Endodermal cell (in vitro differentiated cells): ENCODE results near the gene EXOC6. TPM values are rescaled to one million over a fixed set of nuclear protein-coding genes. Genes with fewer than 3 reads are reported as not detected.

ENCODE experiments used
- DNase-seq: peaks from one replicate; pipeline ENCODE4 v3.0.0-alpha.2; 2017
- H3K27ac ChIP-seq: 2 replicates; pipeline ENCODE4 v1.5.1; 2013; ENCODE audit warnings: mild to moderate bottlenecking, low read depth, low read length, moderate library complexity
- H3K27me3 ChIP-seq: 2 replicates; pipeline ENCODE4 v1.6.1; 2013; ENCODE audit warnings: mild to moderate bottlenecking, low read length, moderate library complexity; ENCODE audit not compliant: insufficient read depth, control insufficient read depth, poor library complexity, severe bottlenecking
- H3K36me3 ChIP-seq: 2 replicates; pipeline ENCODE4 v1.7.0; 2013; ENCODE audit warnings: mild to moderate bottlenecking, low read length, moderate library complexity; ENCODE audit not compliant: control insufficient read depth, insufficient read depth
- H3K4me1 ChIP-seq: one replicate; pipeline ENCODE4 v1.7.0; 2013; ENCODE audit warnings: low read length; ENCODE audit not compliant: control insufficient read depth, insufficient read depth
- H3K4me3 ChIP-seq: 2 replicates; pipeline ENCODE4 v1.5.1; 2013; ENCODE audit warnings: mild to moderate bottlenecking, low read length, moderate library complexity
- H3K9ac ChIP-seq: 2 replicates; pipeline ENCODE4 v1.6.1; 2013; ENCODE audit warnings: mild to moderate bottlenecking, low read length, moderate library complexity; ENCODE audit not compliant: poor library complexity, severe bottlenecking; ENCODE audit errors: extremely low read depth
- H3K9me3 ChIP-seq: 2 replicates; pipeline ENCODE4 v1.6.1; 2013; ENCODE audit warnings: mild to moderate bottlenecking, low read length, moderate library complexity; ENCODE audit not compliant: control insufficient read depth
- H3K27ac Mint-ChIP-seq: 2 replicates; pipeline ENCODE4 v1.8.0; 2020; ENCODE audit warnings: mixed read lengths
- H3K27me3 Mint-ChIP-seq: 2 replicates; pipeline ENCODE4 v1.8.0; 2021; ENCODE audit warnings: mild to moderate bottlenecking, mixed read lengths; ENCODE audit not compliant: insufficient read depth
- H3K36me3 Mint-ChIP-seq: 2 replicates; pipeline ENCODE4 v1.8.0; 2020; ENCODE audit warnings: low read depth, mixed read lengths
- H3K4me1 Mint-ChIP-seq: 2 replicates; pipeline ENCODE4 v1.8.0; 2020; ENCODE audit warnings: mixed read lengths
- H3K4me3 Mint-ChIP-seq: 2 replicates; pipeline ENCODE4 v1.8.0; 2020; ENCODE audit warnings: mild to moderate bottlenecking, moderate library complexity, mixed read lengths
- H3K9me3 Mint-ChIP-seq: 2 replicates; pipeline ENCODE4 v1.8.0; 2020; ENCODE audit warnings: mild to moderate bottlenecking, mixed read lengths
- WGBS, 2 experiments: methylation state at CpG; one replicate each; pipeline versions ENCODE4 v1.1.5 to v1.1.7; 2013; ENCODE audit warnings: missing lambda C conversion rate in 2 of 2, mixed read lengths in 1 of 2; ENCODE audit not compliant: insufficient coverage in 1 of 2, insufficient read length in 1 of 2; 5-methylcytosine and 5-hydroxymethylcytosine counted together
- total RNA-seq, 2 donors: library from RNA; stranded (reverse); fragmentation: NEBNext Ultra II Directional in 1 of 2; extraction: Animal tissue kit (Norgen Biotek cat#: 25700) in 1 of 2; gene quantifications; 2 replicates in 1 of 2; 3 replicates in 1 of 2; pipeline ENCODE4 v1.2.1, GENCODE V29; 2021
- TF ChIP-seq, protein P1 (sequence below): fragments of 200-600 bp; sonication (generic); conservative IDR thresholded peaks from 2 replicates; pipeline ENCODE4 v1.5.0; 2021; ENCODE audit warnings: antibody characterized with exemption, mild to moderate bottlenecking

The EXOC6 gene
- total RNA-seq, 2 donors from 2014 or later: 12.1 to 21.3 TPM

DNA sequence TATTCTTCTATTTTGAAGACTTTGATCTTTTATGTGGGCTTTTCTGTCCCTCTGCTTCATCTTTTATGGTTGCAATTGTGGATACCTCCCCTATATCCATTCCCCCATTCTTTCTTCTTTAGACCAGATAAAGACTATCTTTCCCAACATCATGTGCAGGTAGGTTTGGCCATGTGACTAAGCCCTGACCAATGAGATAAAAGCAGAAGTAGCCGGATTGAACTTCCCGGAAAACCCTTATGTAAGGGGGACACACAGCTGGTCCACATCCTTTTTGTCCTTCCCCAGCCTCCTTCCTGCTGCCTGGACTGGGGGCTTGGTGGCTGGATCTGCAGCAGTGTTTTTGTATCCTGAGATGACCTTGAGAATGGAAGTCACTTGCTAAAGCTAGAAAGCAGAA is 33.5 kb upstream of the EXOC6 start:
- Mint-ChIP-seq H3K27ac (no peak overlapping the region), H3K27me3 (peaks cover 3% of the 10 kb centered on the region), H3K36me3 (no peaks in the 10 kb centered on the region), H3K4me3 (no peak overlapping the region), H3K4me1 (peaks cover 32% of the 10 kb centered on the region), H3K9me3 (no peaks in the 10 kb centered on the region)
- Histone ChIP-seq H3K36me3 (no peaks in the 10 kb centered on the region), H3K9me3 (no peaks in the 10 kb centered on the region), H3K27ac (no peak overlapping the region), H3K4me1 (peaks cover 15% of the 10 kb centered on the region), H3K4me3 (no peak overlapping the region), H3K27me3 (no peaks in the 10 kb centered on the region), H3K9ac (no peak overlapping the region)
- TF ChIP-seq, protein P1, sequence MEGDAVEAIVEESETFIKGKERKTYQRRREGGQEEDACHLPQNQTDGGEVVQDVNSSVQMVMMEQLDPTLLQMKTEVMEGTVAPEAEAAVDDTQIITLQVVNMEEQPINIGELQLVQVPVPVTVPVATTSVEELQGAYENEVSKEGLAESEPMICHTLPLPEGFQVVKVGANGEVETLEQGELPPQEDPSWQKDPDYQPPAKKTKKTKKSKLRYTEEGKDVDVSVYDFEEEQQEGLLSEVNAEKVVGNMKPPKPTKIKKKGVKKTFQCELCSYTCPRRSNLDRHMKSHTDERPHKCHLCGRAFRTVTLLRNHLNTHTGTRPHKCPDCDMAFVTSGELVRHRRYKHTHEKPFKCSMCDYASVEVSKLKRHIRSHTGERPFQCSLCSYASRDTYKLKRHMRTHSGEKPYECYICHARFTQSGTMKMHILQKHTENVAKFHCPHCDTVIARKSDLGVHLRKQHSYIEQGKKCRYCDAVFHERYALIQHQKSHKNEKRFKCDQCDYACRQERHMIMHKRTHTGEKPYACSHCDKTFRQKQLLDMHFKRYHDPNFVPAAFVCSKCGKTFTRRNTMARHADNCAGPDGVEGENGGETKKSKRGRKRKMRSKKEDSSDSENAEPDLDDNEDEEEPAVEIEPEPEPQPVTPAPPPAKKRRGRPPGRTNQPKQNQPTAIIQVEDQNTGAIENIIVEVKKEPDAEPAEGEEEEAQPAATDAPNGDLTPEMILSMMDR: no peak
- 97% methylated on average over 2 of the region's 2 CpGs; no CpG with 5 or more reads in 1 of the 2 experiments for WGBS, 2 experiments
- no peak for DNase-seq

DNA sequence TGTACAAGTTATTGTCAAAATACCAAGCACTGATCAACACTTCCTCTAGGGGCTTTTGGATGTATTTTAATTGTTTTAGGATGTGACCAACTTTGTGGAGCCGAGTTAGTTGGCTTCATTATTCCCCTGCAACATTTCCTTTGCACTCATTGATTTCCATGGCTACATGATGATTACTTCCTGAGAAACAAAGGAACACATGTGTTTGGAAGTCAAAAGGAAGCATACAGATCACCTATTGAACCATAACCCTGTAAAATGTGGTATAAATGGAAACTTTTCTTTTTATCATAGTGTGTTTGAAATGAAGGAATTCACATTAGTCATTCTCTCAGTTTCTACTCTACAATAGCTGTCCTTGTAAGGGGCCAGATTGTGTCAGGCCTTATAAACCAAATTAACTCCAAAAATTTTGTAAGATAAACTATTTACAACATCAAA is 32.2 kb upstream of the EXOC6 start:
- TF ChIP-seq, protein P1: peak; percentile 13
- no peak overlapping the region for H3K27ac Mint-ChIP-seq
- DNase-seq: no peak

DNA sequence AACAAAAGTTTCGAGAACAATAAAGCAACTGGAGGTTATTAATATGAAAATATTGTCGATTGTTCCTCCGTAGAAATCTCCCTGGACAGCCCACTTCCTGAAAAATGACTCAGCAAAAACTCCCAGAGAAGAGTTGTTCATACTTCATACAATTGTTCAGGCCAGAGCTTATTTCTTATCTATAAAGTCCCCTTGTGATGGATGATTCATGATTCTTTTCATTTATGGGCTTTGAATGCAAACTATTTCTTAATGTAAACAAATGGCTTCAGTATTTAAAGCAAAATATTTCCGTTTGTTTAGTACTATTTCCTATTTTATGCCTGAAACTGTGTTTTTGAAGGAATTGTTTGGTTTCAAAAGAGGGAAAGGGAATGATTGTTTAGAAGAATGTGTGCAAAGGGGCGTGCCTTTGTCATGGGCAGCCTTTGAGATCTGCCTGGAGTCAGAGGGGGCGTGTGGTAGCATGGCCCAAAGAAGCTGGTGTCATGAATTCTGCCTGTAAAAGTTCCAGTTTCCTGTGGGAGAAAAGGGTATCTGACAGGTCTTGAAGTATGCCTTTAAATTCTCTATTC is 26.2 kb upstream of the EXOC6 start:
- Histone ChIP-seq H3K36me3 (no peaks in the 10 kb centered on the region), H3K9ac (no peak overlapping the region), H3K4me1 (no peaks in the 10 kb centered on the region), H3K9me3 (peaks cover 4% of the 10 kb centered on the region), H3K27me3 (no peaks in the 10 kb centered on the region), H3K4me3 (no peak overlapping the region), H3K27ac (no peak overlapping the region)
- 86 to 90% methylated on average over 4 to 6 of the region's 6 CpGs for WGBS, 2 experiments
- H3K4me1 Mint-ChIP-seq: peaks cover 9% of the 10 kb centered on the region
- no peak overlapping the region for H3K4me3 Mint-ChIP-seq
- no peak overlapping the region for H3K27ac Mint-ChIP-seq
- DNase-seq: no peak
- TF ChIP-seq, protein P1: no peak
- H3K27me3 Mint-ChIP-seq: no peaks in the 10 kb centered on the region
- H3K36me3 Mint-ChIP-seq: no peaks in the 10 kb centered on the region
- H3K9me3 Mint-ChIP-seq: peaks cover 3% of the 10 kb centered on the region

More for the DNA sequence above, 32.2 kb upstream of the EXOC6 start:
- H3K27ac ChIP-seq: no peak overlapping the region
- H3K4me1 ChIP-seq: peaks cover 10% of the 10 kb centered on the region
- H3K36me3 ChIP-seq: no peaks in the 10 kb centered on the region
- H3K4me3 Mint-ChIP-seq: no peak overlapping the region
- H3K4me3 ChIP-seq: no peak overlapping the region
- no peaks in the 10 kb centered on the region for H3K36me3 Mint-ChIP-seq
- peaks cover 19% of the 10 kb centered on the region for H3K4me1 Mint-ChIP-seq
- peaks cover 1% of the 10 kb centered on the region for H3K9me3 Mint-ChIP-seq
- no peak overlapping the region for H3K9ac ChIP-seq
- H3K9me3 ChIP-seq: no peaks in the 10 kb centered on the region
- no peaks in the 10 kb centered on the region for H3K27me3 ChIP-seq
- peaks cover 3% of the 10 kb centered on the region for H3K27me3 Mint-ChIP-seq
- WGBS, 2 experiments: 80% methylated on average over 1 of the region's 1 CpG; no CpG with 5 or more reads in 1 of the 2 experiments
